HG03575 (cell line): ENCODE results near the gene SYT17.

Source experiments
- ATAC-seq: cut with Tn5 transposase; IDR thresholded peaks from one replicate; pipeline ENCODE4 v1.9.1; 2021; ENCODE audit not compliant: unreplicated experiment, insufficient number of reproducible peaks, low FRiP score; ENCODE audit errors: extremely low read depth

SYT17 gene

DNA sequence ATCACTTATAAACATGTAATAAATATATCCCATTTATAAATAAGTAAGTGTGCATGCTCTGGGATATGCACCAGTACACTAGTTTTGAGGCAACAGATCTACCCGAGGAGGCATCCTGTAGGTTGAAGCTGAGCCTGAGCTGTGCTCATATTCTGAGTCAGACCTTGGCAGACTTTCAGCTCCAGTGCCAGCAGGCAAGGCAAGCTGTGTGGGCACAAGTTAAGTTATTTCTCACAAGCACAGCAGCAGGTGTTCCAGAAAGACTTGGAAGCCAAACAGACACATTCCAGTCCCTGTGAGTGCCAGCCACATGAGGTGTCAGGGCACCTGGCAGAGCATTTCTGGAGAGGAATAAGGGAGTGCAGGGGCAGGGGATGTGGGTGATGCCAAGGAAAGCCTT is 116.2 kb downstream of the SYT17 start:
- ATAC-seq, result no peak

DNA sequence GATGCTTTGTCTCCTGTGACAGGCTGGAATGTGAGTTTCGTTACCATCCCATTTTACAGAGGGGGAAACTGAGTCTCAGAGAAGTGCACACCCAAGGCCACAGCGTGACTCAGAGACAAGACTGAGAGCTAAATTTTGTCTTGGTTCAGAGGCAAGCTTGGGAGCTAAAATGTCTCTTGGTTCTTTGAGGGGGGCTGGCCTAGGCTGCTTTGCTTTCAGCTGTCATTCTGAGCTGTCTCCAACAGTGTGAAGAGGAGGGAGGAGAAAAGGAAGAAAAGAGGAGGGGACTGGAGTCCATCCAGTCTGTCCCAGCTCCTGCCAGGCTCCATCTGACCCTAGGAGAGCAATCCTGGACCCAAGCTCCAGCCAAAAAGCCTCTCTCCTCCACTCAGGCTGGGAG is 117.4 kb downstream of the SYT17 start, which contains the start of gene CLEC19A:
Gene CLEC19A (plus strand): TSS at position 301 of the 400 bp plus-strand sequence. CDS start 121 bp downstream, outside the sequence.
- ATAC-seq, result no peak

DNA sequence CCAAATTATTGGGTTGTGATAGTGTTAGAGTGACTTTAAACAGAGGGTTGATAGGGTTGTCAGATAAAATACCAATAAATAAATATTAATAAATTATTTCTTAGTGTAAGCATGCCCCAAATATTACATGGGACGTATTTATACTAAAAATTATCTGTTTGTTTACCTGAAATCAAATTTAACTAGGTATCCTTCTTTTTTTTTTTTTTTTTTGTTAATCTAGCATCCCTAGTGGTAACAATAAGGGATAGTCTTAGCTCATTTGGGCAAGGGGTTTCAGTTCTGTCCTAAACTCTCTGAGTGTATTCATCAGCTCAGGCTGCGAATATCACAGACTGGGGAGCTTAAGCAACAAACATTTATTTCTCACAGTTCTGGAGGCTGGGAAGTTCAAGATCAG is 118.8 kb downstream of the SYT17 start:
- ATAC-seq, result no peak

DNA sequence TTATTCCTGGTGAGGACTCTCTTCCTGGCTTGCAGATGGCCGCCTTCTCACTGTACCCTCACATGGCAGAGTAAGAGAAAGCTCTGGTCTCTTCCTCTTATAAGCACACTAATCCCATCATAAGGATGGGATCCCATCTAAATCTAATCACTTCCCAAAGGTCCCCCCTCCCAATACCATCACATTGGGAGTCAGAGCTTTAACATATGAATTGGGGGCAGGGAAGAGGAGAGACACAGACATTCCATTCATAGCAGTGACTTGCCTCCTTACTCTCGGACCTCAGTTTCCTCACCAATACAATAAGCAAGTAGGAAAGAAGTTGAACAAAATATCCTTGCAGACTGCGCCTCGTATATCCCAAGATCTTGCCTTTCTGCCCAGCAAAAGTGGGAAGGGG is 119.2 kb downstream of the SYT17 start:
- ATAC-seq, result no peak

DNA sequence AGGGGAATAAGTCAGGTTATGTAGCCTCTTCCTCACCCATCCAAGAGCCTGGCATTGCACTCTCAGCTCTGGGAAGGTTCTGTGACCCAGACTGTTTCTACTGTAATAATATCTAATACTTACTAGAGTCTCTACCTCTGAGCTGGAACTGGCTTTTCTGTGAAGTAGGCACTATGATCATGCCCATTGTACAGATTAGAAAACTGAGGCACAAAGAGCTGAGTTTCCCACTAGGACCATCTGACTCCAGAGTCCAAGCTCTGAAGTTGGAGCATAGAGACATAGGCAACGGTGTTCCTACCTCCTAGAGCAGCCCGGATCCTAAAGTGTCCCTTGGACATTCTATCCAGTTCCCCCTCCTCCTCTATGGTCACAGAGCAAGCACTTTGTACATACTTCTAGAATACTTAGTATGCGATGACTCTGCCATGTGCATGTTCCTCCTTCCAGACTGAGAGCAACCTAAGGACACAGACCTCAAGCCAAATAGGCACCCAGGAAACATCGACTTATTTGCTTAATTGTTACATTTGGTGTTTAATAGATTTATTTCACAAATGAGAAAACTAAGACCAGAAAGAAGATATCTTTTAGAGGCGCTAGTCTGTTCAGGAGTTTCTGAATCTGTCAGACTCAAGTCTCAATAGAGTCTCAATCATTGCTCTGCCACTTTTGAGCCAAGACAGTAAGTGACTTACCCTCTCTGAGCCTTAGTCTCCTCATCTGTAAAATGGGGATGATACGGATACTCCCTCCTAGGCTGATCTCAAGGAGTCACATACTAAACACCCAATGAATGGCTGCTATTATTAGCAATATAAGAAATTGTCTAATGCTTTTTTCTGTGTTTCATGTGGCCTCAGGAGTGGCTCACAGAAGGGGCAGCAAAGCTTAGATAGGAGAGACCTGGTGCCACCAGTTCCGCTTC is 121.1 kb downstream of the SYT17 start:
- no peak for ATAC-seq

DNA sequence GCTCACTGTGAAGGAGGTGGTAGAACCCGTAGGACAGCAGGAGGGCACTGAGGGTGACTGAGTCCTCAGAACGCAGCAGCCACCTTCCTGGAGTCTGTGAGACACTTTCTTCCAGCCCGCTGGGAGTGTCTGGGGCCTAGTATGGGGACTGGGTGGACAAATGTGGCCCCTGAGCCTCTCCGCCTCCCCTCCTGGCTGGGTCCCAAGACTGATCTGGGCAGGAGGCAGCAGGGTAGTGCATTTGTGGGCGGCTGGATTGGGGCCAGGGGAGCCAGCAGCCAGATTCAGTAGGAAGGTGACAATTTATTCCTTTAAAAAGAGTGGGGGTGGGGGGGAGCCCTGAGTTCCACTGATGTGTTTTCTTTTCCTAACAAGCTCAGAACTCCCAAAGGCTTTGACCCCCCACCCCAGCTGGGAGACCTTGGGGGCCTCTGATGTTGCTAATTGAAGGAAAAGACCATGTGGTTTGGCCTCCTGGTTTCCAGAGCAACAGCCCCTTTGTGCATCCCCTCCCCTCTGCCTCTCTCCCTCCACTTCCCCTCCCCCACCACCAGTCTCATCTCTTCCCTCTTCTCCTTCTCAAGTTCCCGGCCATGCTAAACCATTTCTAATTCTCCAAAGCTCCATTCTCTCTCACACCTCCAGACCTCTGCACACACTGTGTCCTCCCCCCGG is 121.9 kb downstream of the SYT17 start:
- ATAC-seq, result no peak

DNA sequence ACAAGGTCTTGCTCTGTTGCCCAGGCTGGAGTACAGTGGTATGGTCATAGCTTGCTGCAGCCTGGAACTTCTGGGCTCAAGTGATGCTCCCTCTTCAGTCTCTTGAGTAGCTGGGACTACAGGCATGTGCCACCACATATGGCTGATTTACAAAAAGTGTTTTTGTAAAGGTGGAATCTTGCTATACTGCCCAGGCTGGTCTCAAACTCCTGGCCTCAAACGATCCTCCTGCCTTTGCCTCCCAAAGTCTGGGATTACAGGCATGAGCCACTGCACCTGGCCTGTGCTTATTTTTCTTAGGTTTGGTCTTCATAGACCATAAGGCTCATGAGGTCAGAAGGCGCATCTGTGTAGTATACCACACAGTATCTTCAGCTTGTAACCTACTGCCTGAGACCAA is 122.8 kb downstream of the SYT17 start:
- ATAC-seq, result no peak

DNA sequence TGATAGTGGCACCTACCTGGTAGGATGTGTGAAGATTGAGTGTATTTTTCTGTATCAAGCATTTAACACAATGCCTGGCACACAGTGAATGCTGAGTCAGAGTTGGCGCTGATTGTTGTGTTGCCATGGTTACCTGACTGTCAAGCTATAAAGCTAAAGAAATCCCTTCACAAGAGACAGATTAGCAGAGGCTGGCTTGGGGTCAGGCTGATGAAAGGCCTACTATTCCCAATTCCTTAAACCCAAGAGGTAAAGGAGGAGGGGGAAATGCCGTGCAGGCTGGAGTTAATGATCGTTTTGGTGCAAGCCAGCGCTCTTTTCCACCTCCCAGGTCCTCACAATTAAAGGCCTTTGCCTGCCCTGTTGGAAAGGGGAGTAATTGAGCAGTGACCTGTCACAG is 123.4 kb downstream of the SYT17 start:
- ATAC-seq, result no peak

DNA sequence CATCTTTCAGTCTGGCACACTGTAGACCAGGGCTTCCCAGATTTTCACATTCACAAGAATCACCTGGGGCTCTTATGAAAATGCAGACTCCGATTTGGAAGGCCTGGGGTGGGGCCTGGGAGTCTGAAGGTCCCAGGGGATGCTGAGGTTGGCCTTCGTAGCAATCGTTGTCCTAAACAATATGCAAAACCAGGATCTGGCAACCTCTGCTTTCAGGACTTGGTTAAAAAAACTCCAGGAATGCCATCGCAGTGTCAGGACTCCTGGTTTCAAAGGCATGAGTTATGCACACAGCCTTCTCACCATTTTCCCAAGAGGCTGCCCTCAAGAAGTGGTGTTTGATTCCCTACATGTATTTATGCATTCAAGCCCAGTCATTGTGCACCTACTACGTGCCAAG is 124.1 kb downstream of the SYT17 start:
- ATAC-seq, result no peak

DNA sequence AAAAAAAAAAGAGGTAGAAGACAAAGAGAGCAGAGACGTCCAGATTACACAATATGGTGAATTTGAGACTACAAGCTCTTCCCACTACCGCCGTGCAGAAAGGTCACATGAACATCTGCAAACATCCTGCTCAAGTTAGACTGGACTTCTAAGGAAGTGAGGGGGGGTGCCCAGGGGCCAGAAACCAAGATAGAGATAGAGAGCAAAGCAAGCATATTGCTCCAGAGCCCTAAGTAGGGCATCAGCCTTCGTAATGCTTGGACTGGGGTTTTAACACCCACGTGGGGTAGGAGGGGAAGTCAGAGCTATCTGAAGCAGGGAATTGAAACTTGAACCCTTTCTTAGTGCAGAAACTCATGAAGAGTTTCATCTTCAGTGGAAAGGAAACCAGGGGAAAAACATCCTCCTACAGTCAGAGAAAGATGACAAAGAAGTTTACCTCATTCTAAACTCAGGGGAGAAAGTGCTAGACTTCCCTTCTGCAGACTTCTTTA is 126.2 kb downstream of the SYT17 start:
- no peak for ATAC-seq

DNA sequence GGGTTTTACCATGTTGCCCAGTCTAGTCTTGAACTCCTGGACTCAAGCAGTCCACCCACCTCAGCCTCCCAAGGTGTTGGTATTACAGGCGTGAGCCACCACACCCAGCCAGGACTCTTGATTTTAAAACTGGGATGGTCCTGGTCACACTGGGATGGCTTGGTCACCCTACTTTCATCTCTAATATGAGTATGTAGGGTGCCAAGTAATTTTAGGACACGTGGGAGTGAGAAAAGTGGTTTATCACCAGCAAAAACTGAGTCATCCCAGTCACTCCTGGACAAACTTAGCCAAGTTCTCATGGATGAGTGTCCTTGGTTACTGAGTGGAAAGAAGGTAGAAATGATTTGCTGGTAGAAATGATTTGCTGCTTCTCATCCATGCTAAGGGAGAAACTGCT is 127.4 kb downstream of the SYT17 start:
- ATAC-seq, result no peak

DNA sequence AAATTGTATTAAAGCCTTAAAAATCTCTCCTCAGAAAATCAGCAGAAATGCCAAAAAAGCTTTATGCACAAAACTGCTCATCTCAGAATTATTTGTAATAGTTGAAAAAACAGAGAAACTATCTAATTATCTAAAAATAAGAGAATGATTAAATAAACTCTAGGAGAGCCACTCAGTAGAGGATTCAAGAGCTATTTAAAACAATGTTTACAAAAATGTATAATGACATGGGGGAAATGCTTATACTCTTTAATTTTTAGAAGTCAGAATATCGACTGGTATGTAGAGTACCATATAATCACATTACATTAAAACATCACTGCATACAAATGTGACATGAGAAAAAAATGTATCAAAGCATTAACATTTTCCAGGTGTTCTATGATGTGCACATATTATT is 129.4 kb downstream of the SYT17 start:
- ATAC-seq, result no peak

DNA sequence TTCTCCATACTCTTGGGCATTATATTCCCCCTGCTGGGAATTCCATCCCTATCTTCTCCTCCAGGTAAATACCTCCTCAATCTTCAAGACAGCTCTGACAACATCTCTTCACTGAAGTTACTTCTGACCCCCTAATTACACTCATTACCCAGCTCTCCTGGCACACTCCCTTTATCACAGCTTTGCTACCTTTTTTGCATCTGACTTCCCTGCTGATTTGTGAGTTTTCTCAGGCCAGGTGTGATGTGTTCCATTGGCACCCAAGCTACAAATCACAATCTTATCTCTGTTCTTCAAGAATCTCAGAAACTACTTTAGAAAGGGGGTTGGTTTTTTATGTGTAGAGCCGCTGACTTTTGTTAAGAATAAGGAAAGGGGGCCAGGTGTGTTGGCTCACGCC is 131.5 kb downstream of the SYT17 start:
- ATAC-seq, result no peak

DNA sequence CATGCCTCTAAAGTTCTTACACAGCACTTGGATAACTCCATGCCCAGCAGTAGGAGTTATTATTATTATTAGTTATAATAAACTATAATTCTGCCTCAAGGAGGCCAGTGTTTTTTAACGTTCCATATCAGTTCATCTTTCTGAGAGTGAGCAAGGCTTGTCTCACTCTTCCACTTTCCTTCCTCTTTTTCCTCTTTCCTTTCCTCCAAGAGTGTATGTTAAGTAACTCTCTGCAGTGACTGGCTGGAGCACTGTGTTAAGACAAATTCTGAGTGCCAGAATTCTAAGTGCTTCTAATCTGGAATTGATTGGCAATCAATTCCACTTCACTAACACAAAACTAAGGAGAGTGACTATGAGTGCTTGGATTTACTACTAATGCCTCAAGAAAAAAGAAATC is 133.9 kb downstream of the SYT17 start:
- no peak for ATAC-seq

DNA sequence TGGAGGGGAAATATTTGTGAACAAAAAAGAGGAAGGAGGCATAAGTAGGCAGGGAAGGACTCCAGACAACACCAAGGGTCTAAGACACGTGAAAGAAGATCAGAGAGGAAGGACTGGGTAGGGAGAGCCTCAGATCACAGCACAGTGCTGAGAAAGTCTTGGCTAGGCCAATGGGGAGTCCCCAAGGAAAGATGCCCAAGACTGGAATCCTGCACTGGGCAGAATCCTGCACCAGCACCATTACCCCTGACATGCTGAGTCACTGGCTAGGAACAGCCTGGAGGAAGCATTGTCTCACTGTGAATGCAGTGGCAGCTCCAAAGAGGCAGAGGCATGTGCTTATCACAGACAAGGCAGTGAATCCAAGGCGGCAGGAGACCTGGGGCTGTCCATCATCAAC is 136.7 kb downstream of the SYT17 start:
- ATAC-seq, result no peak

DNA sequence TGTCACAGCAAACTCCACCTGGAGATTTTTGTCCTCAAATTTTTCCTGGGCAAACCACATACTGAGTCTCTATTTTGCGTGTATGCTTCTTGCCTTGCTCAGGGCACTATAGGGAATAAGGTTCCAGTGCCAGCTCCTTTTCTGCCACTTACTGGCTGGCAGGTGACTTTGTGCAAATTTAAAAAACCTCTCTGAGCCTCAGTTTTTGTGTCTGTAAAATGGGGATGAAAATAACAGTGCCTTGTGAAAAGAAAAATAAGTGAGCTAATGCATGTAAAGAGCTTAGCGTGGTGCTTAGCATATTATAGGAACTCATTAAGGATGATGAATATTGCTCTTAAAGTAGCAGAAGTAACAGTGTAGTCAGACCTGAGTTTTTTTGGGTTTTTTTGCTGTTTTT is 137.4 kb downstream of the SYT17 start:
- ATAC-seq, result no peak

DNA sequence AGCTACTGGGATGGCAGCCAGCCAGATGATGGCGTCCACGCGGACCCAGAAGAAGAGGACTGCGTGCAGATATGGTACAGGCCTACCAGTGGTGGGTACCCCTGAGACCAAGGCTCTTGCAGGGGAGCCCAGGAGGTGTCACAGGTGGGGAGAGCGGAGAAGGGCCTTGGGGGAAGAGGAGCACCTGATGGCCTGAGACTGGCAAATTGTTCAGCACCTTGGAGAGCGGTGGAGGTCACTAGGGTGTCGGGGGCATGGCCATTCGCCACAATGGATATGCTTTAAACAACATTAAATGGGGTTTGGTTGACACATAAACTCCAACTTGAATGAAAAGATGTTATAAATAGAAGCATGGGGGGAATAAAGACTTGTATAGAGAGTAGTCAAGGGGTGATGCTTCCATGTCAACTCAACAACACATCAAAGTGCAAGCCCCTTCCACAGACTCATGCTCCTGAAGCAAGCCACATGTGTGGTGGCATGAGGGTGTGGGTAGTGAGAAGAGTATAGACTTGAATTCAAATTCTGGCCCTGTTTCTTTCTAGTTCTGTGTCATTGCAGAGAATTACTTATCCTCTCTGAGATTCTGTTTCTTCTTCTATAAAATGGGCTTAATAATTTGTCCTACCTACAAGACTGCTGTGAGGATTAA is 139.7 kb downstream of the SYT17 start:
- no peak for ATAC-seq

DNA sequence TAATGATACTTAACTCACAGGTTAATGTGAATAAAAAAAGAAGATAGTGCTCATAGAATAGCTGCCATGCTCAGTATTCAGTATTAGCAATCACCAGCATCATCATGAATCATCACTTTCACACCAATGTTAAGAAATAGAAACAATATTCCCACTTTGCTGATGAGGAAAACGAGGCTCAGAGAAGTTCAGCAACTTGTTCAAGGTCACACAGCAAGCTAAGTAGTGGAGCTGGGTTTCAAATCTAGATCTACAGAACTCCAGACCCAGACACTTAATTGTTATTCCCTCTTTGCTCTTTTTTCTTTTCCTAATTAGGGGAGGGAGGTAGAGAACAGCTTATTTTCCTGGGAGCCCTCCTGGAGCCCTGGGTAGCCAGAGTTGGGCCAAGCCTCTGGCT is 140.4 kb downstream of the SYT17 start:
- no peak for ATAC-seq

DNA sequence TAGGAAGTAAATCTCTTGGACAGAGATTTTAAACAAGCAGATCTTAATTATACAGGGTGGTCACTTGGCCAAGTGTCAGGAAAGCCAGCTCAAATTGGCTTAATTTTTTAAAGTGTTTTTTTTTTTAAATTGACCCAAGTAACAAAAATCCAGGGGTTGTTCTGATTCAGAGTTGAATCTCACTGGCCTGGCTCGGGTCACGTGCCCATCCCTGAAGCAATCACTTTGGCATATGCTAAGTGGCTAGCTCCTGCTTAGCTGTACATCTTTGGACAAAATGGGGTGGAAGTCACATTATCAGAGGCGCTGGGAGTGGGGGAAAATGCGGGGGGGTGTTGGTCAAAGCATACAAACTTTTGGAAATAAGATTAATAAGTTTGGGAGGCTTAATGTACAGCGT is 141.1 kb downstream of the SYT17 start:
- ATAC-seq, result no peak
